NCI-H146 treated with DMSO at 0.1 percent for 48 hours (cell line): Measurements from ENCODE around the gene FCSK.

ENCODE experiments used
- DNase-seq: peaks from one replicate; lab custom pipeline; 2025; ENCODE audit not compliant: unreplicated experiment; lab: John Stamatoyannopoulos, UW

The FCSK gene

DNA sequence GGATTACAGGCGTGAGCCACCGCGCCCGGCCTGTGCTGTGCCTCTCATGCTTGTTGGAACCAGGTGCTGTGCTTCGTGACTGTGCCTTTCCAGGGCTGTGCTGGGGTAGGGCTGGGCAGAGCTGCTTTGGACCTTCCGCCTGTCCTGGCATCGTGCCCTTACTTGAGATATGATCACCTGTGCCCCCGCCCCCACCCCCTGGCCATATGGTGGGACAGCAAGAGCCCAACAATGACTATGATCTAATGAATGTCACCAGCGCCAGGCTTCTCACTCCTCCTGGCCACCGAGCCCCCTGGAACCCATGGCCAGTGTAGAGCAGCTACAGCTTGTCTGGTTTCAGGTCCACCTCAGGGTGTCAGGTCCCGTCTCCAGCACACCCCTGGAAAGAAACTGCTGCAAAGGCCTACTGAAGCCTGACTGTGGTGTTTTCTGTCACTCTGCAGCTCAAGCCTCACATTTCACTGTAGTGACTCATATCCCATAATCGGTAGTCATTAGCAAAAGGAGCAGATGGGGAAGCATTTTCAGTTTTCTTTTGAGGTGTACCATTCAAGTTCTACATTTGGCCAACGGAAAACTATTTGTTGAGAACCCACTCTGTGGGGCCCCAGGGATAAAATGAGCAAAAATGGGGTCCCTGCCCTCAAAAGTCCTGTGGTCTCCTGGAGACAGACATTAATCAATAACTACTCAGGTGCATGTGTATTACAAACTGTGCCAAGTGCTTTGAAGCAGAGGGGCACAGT is 22.1 kb downstream of the FCSK start:
- DNase-seq = no peak

DNA sequence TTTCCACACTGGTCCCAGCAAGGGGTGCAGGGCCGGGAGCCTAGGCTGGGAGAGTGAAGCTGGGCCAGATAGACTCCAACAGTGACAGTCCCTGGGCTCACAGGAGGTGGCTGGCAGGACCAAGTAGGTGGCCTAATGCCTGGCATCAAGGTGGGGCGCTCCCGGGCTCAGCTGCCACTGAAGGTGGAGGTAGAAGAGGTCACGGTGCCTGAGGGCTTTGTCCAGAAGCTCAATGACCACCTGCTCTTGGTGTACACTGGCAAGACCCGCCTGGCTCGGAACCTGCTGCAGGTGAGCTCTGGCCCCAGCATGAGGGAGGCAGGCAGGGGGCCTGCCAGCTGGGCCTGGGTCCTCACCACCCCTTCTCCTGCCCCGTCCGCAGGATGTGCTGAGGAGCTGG is 23.8 kb downstream of the FCSK start:
- DNase-seq = no peak

DNA sequence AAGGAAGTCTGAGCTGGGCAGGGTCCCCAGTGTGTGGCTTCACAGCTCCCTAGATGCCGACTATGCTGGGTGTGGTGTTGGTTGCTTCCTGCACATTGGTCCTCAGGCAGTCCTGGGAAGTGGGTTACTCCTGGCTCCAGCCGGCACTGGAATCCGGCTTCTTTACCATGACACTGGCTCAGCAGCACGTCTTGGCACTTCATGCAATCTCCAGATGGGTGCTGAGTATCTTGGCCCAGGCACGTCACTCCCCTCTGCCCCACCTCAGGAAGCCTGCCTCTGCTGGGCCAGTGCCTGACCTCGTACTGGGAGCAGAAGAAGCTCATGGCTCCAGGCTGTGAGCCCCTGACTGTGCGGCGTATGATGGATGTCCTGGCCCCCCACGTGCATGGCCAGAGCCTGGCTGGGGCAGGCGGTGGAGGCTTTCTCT is 24.5 kb downstream of the FCSK start:
- no peak for DNase-seq

DNA sequence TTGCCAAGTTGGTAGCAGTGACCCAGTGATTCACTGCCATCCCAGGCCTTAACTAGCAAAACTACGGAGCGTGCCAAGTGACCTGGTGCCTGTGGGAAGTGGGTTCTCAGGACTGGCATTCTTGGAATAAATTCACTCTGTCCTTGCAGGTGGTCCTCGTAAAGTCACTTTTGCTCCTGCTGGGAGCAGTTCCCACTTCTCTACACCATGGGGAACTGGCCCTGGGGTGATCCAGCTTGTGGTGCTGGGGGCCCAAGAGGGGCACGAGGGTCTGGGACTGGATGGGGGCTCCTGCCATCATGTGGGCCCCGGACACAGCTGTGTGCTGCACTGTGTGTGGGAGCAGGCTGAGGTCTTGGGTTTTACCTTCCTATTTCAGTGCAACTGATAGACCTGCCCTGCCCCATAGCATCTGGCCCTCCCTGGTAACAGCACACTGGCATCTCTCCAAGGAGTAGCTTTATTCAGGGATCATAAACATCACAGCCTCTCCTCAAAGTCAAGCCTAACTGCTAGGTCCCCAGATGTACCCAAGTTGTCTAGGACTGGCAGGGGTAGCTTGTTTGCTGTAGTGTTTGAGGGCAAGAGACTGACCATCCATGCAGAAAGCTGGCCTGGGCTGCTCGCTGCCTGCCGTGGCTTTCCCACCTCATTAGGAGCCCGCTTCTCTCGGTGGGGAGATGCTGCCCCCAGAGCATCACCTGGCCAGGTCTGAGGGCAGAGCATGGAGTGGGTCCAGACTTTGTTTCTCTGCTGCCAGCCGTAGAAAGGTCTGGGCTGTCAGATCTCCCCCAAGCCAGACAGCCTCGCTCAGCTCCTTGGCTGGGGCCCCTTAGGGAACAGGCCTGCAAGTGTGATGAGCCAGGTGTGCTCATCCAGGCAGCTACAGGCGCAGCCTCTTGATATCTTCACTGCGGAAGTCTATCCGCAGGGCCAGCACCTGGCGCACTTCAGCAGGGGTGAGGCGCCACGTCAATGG is 26.0 kb downstream of the FCSK start:
- no peak for DNase-seq

DNA sequence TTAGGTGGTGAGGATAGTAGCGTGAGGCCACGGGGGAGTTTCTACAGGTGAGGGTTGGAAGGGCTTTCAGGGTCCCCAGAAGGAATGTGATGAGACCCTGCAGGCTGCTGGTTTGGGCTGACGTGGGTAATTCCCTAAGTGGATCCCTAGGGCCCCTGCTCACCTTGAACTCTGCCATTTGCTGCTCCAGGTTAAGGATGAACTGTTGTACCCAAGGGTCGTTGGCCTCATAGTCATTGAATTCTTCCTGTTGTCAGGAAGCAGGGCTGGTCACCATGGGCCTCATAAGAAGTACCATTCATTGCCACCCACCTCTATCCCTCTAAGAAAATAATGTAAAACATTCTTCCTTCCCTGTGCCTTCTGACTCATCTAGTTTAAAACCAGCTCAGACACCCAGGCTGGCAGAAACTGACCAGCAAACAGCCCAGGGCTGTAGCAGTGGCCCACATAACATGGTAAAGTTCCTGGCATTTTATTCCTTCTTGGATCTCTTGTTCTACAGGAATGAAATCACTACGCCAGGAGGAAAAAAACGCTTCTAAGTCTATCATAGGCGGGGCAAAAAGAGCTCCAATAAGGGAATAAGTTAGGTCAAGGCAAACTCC is 27.6 kb downstream of the FCSK start:
- DNase-seq = no peak

DNA sequence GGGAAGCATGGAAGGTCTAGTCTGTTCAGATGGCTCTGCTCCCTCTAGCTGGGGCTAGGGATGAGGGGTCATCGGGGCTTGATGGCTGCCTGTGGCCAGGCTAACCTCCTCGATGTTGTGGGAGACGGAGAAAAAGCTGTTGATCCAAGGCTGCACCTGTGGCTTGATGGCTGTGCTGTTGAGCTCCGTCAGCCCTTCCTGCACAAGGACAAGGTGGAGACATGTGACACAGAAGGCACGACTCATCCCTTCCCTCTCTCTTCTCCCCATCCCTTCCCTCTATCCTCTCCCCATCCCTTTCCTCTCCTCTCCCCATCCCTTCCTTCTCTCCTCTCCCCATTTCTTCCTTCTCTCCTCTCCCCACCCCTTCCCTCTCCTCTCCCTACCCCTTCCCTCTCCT is 28.2 kb downstream of the FCSK start:
- DNase-seq = no peak

DNA sequence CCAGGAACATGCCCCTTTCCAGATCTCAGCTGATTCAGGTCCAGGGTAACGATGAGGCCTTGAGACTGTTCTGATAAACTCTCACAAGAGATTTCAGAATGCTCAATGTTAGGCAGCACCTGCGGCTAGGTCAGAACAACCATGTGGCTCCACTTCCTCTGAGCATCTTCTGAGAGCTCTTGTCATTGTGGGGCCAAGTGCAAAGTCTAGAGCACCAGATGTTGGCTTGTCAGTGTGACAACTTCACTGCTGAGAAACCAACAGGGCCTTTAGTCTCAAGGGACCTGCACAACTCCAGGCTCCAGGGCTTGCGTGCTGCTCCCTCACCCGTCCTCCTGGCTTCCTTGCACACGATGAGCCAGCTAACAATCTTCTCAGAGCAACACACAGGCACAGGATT is 29.0 kb downstream of the FCSK start:
- DNase-seq = no peak

DNA sequence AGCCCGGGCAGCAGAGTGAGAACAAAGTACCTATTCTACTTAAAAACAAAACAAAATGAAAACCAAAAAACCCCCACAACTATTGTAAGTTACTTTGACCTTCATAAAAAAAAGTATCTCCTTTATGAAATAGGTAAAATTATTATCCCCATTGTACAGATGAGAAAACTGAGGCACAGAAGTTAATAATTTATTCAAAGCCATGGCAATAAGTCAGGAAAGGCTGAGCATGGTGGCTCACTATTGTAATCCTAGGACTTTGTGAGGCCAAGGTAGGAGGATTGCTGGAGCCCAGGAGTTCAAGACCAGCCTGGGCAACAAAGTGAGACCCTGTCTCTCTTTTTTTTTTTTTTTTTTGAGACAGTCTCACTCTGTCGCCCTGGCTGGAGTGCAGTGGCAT is 30.5 kb downstream of the FCSK start:
- DNase-seq = no peak

DNA sequence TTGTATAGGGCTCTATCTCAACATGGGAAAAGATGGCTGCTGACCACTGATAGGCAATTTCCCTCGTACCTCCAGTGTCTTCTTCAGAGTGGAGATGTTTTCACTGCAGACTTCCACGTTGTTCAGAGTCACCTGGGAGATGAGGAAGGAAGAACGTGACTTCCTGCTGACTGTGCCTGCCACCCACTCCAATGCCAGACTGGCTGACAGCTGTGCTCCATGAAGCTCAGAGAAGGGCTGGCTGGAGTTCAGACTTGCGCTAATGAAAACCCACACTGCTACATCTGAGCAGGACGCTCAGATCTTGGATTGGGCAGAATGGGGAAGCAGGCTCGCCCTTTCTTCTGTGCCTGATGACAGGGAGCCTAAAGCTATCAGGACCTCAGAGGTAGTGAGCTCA is 35.9 kb downstream of the FCSK start:
- DNase-seq = no peak

DNA sequence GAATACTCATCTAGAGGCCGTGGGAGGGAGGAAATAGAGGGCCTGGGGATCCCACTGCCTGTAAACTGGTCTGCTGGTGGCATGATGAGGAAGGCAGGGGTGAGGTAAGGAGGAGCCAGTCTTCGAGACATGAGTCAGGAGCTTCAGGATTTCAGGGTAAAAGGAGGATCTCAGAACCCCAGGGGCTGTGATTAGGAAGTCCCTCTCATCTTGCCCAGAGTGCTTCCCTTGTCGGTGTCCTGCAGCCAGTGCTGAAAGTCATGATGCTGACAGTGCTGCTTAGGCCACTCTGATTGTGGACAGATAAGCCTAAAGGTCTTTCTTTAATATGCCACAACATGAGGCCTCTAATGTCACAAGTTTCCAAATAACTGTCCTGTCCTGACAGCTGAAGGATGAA is 39.4 kb downstream of the FCSK start:
- no peak for DNase-seq

DNA sequence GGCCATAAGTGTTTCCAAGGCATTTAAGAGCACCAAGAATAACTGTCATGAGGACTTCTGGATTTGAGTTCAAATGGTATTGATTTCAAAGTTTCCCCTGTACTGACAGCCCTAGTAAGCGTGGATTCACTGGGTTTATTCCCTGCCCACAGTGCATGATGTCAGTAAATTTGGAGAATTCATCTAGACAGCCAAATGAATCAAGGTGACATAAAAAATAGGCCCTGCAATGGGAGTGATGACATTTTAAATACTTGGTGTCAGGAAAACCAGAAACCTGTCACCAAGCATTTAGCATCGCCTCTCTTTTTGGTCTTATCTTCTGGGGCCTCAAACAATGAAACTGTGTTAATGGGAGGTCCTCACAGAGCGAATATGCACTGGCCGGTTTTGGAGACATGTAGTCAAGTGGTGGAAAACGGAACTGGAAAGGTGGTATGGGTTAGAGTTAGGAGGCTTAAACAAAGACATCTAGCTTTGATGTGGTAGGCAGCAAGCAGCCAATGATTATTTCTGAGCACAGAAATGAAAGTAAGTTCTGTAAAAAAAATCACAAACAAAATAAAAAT is 39.9 kb downstream of the FCSK start:
- DNase-seq = no peak

DNA sequence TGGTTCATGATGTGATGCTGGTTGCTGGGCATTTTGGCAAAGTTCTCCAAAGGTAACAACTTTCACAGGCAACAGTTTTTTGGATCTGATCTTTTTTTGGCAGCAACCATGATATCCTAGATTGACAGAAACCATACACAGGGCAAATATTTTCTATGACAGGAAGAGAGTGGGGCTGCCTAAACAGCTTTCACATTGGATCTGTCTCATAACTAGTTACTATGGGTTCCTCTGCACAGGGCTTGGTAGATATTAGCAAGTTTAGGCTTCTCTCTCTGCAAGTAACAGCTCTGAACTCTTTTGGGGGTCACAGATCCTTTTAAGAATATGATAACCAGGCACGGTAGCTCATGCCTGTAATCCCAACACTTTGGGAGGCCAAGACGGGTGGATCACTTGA is 40.4 kb downstream of the FCSK start:
- no peak for DNase-seq

DNA sequence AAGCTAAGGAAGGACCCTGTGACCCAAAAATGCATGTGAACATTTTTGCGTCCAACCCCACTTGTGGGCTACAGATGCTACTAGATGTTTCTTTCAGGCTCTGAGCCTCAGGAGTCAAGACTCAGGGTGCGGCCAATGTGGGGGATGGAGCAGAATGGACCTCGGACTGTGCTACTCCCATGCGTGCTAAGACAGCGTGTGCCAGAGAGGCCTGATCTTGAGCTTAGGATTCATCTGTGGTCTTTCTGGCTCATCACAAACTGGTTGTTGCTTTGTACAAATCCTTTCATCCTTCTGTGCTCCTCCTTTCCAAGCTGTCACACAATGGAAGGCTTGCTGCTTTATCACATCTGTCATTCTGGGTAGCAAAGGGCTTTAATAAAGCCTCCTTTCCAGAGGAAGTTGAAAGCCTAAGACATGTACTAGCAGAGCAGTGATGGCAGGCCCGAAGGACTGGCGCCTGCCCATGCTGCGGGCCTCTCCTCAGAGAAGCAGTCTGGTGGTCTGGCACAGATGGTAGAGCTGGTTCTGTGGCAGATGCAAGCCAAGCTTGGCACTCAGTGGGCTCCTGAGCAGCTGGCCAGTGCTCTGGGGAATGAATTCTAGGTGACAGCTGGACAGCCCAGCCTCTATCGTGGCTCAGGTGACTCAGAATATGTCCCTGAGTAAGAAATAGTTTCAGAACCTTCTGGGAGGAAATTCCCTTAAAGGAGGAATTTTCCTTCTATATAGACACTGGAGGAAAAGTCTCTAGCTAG is 41.2 kb downstream of the FCSK start:
- DNase-seq = no peak

DNA sequence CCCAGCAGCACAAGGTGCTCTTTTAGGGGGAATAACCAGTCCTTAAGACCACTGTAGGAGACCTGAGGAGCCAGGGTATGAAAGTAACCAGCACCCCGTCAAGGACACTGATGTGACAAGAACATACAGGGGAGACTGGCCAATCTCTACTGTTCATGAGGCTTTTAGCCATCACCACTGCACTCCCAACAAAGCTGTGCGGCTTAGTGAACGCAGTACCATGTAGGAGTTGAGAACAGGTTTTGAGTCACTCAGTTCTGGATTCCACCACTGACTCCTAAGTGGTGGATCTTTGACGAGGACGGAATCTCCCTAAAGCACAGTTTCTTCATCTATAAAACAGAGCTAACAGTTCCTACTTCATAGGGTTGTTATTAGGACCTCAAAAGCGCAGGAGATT is 42.1 kb downstream of the FCSK start:
- no peak for DNase-seq

DNA sequence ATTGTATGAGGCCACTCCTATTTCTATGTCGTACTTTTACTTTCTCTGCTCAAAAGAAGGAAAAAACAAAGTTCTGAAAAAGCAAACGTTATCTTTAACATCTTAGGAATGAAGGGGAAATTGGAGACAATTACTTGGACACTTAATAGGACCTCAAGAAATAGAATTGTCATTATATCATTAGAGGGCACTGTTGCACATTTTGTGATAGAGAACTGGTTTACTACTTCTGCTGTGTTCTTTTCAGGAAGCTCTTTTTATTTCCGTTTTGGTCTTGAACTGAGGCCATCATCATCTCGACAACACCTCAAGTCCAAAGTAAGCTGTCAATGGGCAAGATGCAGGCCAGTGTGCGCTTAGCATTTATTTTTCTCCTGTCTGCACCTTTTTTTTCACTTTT is 54.4 kb downstream of the FCSK start:
- no peak for DNase-seq

DNA sequence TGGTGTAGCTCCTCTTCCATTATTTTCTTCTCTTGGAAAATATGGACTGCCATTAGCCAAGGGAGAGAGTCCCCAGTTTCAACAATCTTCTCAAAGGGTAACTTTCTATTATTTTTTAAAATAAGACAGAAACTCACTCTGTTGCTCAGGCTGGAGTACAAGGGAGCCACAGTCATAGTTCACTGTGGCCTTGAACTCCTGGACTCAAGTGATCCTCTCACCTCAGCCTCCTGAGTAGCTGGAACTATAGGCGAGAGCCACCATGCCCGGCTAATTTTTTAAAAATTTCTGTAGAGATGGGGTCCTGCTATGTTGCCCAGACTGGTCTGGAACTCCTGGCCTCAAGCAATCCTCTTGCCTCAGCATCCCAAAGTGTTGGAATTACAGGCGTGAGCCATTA is 55.8 kb downstream of the FCSK start:
- no peak for DNase-seq

DNA sequence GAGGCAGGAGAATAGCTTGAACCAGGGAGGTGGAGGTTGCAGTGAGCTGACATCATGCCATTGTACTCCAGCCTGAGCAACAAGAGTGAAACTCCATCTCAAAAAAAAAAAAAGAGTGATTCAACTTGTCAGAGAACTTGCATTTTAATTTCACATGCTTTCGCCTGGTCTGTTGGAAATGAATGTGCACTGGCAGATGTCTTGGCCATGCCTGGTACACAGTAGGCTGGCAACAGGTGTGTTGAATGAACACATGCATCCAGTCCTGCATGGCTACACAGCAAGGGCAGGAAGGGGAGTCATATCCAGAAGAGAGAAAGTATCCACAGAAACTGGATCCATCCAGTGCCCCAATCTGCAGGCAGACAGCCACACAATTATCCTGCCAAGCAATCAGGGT is 57.4 kb downstream of the FCSK start:
- DNase-seq = no peak

DNA sequence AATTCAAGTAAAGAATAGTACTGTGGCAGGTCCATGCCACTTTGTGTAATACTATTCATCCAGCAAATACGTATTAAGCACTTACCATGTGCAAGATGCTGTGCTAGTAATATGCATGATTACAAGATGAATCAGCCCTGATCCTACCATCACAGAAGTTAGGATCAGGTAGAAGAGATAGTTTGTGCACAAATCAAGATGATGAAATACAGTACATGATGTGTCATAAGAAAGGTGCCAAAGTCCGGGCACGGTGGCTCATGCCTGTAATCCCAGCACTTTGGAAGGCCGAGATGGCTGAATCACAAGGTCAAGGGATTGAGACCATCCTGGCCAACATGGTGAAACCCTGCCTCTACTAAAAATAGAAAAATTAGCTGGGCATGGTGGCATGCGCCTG is 58.1 kb downstream of the FCSK start:
- DNase-seq = no peak

DNA sequence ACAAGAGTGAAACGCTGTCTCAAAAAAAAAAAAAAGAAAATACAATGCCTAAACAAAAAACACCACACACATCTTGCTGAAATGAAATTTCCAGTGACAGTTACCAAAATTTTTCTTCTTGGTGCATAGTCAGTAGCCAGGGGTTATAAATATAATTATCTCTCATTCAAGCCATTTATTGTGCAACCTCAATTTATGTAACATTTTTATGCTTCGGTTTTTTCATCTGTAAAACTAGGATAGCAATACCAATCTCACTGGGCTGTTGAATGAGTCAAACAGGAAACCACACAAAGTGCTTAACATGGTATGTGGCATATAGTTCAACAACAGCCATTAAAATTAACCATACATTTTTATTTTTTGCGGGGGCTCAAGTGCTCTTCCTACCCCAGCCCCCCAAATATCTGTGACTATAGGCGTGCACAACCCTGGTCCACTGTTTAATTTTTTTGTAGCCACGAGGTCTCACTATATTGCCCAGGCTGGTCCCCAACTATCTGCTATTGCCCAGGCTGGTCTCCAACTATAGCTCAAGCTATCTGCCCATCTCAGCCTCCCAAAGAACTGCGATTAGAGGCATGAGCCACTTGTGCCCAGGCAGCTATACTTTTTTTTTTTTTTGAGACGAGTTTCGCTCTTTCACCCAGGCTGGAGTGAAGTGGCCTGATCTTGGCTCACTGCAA is 66.4 kb downstream of the FCSK start:
- DNase-seq = no peak
